SJCRH30 (cell line): ENCODE measurements around the gene KXD1. TPM values are rescaled to one million over a fixed set of nuclear protein-coding genes. Genes with fewer than 3 reads are reported as not detected.
"Not testable (repeated sequence)": the region's sequence is repeated elsewhere in the genome, so short reads cannot be mapped to it uniquely, and the experiment has no call there.

ENCODE experiments used
- DNase-seq, 2 experiments: peaks; one replicate each; pipeline ENCODE4 v3.0.0-alpha.2; 2015 to 2020
- H3K27ac ChIP-seq: fragments of 250-450 bp; sonication (Bioruptor Pico); 2 replicates; pipeline ENCODE4 v1.5.1; 2020; ENCODE audit warnings: mild to moderate bottlenecking, moderate library complexity
- H3K27me3 ChIP-seq: fragments of 250-450 bp; sonication (Bioruptor Pico); 2 replicates; pipeline ENCODE4 v1.5.1; 2020; ENCODE audit warnings: mild to moderate bottlenecking, moderate library complexity
- H3K36me3 ChIP-seq: fragments of 250-450 bp; sonication (Bioruptor Pico); 2 replicates; pipeline ENCODE4 v1.5.1; 2020; ENCODE audit warnings: mild to moderate bottlenecking, moderate library complexity
- H3K4me1 ChIP-seq: fragments of 250-450 bp; sonication (Bioruptor Pico); 2 replicates; pipeline ENCODE4 v1.5.1; 2020; ENCODE audit warnings: mild to moderate bottlenecking, moderate library complexity
- H3K4me3 ChIP-seq: fragments of 250-450 bp; sonication (Bioruptor Pico); 2 replicates; pipeline ENCODE4 v1.5.1; 2020; ENCODE audit warnings: mild to moderate bottlenecking, moderate library complexity
- H3K9me3 ChIP-seq: fragments of 250-450 bp; sonication (Bioruptor Pico); replicated peaks from 2 replicates; pipeline ENCODE4 v1.5.1; 2020; ENCODE audit warnings: mild to moderate bottlenecking, moderate library complexity
- total RNA-seq: library from RNA; depleted of rRNA; stranded (reverse); fragments of >200 nt; shearing (Covaris generic); gene quantifications from 2 replicates; pipeline ENCODE4 v1.2.3, GENCODE V29; 2014

Gene KXD1
- total RNA-seq, 1 experiment from 2014 or later, result 75.8 TPM

GRCh38 chr19:18580311-18580710, 22.6 kb downstream of the KXD1 start:
- Histone ChIP-seq H3K36me3 (peaks cover 13% of the 10 kb centered on the region), H3K4me3 (no peak overlapping the region), H3K27ac (no peak overlapping the region), H3K27me3 (peaks cover 9% of the 10 kb centered on the region; the same call in 1 of the 2 replicates), H3K4me1 (no peaks in the 10 kb centered on the region), H3K9me3 (no peaks in the 10 kb centered on the region)
- DNase-seq, result no peak

GRCh38 chr19:18586306-18586705, 28.6 kb downstream of the KXD1 start:
- DNase-seq, result no peak
- H3K27ac ChIP-seq, result no peak overlapping the region
- H3K36me3 ChIP-seq, result no peaks in the 10 kb centered on the region
- H3K27me3 ChIP-seq, result peaks cover 9% of the 10 kb centered on the region; the same call in 1 of the 2 replicates
- no peak overlapping the region for H3K4me3 ChIP-seq
- H3K4me1 ChIP-seq, result 0 out of 2 replicates have a peak, but pooled peaks cover 3% of the 10 kb centered on the region
- H3K9me3 ChIP-seq, result no peaks in the 10 kb centered on the region

DNA sequence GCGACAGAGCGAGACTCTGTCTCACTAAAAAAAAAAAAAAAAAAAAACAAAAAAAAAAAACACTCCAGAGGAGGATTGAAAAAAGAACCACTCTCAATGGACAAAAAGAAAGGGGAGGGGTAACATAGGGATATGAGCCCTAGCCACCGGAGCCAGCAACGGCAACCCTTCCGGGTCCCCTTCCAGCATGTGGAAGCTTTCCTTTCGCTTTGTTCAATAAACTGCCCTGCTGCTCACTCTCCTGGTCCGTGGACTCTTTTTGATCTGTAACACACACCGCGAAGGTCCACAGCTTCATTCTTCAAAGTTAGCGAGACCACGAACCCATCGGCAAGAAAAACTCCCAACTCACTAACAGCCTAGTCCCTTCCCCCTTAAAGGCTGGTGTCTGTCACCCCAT, 29.9 kb downstream of the KXD1 start:
- no peaks in the 10 kb centered on the region for H3K36me3 ChIP-seq
- H3K4me3 ChIP-seq, result no peak overlapping the region; the same call in 1 of the 2 replicates
- H3K27ac ChIP-seq, result no peak overlapping the region
- H3K9me3 ChIP-seq, result no peaks in the 10 kb centered on the region
- DNase-seq, result no peak
- H3K27me3 ChIP-seq, result peaks cover 8% of the 10 kb centered on the region; the same call in 1 of the 2 replicates
- H3K4me1 ChIP-seq, result 0 out of 2 replicates have a peak, but pooled peaks cover 3% of the 10 kb centered on the region

GRCh38 chr19:18587962-18588610, 30.4 kb downstream of the KXD1 start:
- Histone ChIP-seq H3K27me3 (peaks cover 4% of the 10 kb centered on the region; the same call in 1 of the 2 replicates), H3K27ac (peak overlapping the region; percentile 63), H3K4me3 (peak overlapping the region; percentile 89), H3K4me1 (0 out of 2 replicates have a peak, but pooled peaks cover 3% of the 10 kb centered on the region), H3K9me3 (no peaks in the 10 kb centered on the region), H3K36me3 (no peaks in the 10 kb centered on the region)
- no peak for DNase-seq

DNA sequence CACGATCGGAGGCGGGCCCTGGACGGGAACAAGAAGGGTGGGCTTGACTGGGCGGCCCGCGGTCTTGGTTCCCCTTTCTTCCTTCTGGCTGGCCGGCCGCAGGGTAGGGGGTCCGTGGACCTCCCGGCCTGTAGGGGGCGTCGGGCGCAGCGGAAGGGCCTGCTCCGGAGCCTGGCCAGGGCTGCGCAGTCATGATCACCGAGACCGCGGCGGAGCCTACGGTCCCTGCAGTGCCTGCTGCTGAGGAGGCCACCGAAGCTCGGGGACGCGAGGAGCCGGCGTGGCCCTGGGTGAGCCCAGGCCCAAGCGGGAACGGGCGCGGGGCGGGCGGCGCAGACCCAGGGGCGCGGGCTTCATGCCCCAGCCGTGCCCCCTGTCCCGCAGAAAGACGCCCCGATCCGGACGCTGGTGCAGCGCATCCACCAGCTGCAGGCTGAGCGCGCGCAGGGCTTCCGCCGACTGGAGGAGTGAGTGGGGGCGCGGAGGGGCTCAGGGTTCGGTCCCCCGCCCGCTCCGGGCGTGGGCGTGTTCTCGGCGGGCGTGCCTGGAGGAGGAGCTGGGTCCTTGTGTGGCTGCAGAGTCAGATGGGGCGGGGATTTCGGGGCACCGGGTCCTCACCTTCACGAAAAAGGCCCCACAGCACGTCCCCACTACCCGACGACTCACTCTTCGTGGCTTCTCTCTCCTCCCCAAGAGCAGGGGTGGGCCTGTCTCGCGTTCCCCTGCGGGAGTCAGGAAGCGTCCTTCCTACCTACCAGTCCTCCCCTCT, 31.1 kb downstream of the KXD1 start, which contains the start of gene REX1BD:
Gene REX1BD, plus strand, starts transcription at position 188 of the 769 bp plus-strand sequence. Its CDS starts 4 bp downstream, at position 192.
- H3K36me3 ChIP-seq, result no peaks in the 10 kb centered on the region
- H3K27me3 ChIP-seq, result no peaks in the 10 kb centered on the region
- peak within 1 kb of the TSS; percentile 63 for H3K27ac ChIP-seq
- 0 out of 2 replicates have a peak, but pooled peaks cover 3% of the 10 kb centered on the region for H3K4me1 ChIP-seq
- peak within 1 kb of the TSS; percentile 89 for H3K4me3 ChIP-seq
- H3K9me3 ChIP-seq, result no peaks in the 10 kb centered on the region
- peak; percentile 88 to 90 for DNase-seq

DNA sequence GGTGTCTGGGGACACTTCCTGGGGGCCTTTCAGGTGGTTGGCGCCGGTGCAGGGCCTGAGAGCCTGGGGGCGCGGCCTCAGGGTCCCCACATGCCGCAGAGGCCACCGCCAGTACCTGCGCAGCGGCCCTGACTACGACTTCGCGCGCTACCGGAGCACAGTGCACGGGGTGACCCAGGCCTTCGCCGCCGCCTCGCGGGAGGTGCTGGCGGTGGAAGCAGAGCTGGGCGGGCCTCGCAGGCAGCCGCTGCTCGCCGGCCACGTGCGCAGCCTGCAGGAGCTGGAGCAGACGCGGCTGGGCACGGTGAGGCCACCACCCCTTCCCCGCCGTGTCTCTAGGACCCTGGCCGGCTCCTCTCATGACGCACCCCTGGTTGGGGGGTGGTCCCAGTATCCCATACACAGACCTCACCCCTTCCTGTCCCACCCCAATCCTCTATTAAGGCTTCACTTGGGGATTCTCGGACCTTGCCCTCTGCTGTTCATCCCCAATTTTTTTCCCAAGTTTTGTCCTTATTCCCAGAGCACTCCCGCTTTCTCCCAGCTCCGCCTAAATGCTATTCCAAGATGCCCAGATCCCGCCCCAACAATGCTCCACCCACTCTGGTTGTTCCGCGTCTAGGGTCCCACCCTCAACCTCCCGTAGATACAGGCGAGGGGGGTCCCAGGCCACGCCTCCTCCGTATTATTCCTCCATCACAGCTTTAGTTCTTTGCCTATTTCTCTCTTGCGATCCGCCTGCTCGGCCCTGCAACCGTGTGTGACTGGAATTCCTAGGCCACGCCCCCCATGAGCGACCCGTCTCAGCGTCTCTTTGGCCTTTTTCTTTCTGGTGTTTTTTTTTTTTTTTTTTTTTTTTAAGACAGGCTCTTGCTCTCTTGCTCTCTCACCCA, 32.0 kb downstream of the KXD1 start:
- Histone ChIP-seq H3K4me1 (peaks cover 5% of the 10 kb centered on the region), H3K27me3 (no peaks in the 10 kb centered on the region), H3K4me3 (peak overlapping the region; percentile 89), H3K27ac (peak overlapping the region; percentile 63; the same call in 1 of the 2 replicates), H3K9me3 (no peaks in the 10 kb centered on the region), H3K36me3 (no peaks in the 10 kb centered on the region)
- DNase-seq, result peak; percentile 84 to 86

GRCh38 chr19:18590273-18591272, 32.9 kb downstream of the KXD1 start:
- Histone ChIP-seq H3K4me1 (peaks cover 9% of the 10 kb centered on the region), H3K9me3 (no peaks in the 10 kb centered on the region), H3K4me3 (peak overlapping the region; percentile 89; the same call in 1 of the 2 replicates), H3K36me3 (no peaks in the 10 kb centered on the region), H3K27me3 (0 out of 2 replicates have a peak, but pooled peaks cover 4% of the 10 kb centered on the region), H3K27ac (no peak overlapping the region)
- no peak for DNase-seq

- H3K27ac ChIP-seq, result no peak overlapping the region
- 0 out of 2 replicates have a peak, but pooled peaks cover 4% of the 10 kb centered on the region for H3K27me3 ChIP-seq
- H3K9me3 ChIP-seq, result no peaks in the 10 kb centered on the region
- no peak for DNase-seq
- H3K4me3 ChIP-seq, result no peak overlapping the region
- peaks cover 9% of the 10 kb centered on the region for H3K4me1 ChIP-seq
- H3K36me3 ChIP-seq, result no peaks in the 10 kb centered on the region
These were observed 34.2 kb downstream of the KXD1 start for GRCh38 chr19:18591735-18592385.

- not testable (repeated sequence) for H3K4me3 ChIP-seq, H3K4me1 ChIP-seq, H3K9me3 ChIP-seq, H3K36me3 ChIP-seq, H3K27ac ChIP-seq, DNase-seq, H3K27me3 ChIP-seq
These were observed 35.1 kb downstream of the KXD1 start for GRCh38 chr19:18592732-18593131.

GRCh38 chr19:18593367-18594095, 35.9 kb downstream of the KXD1 start:
- Histone ChIP-seq H3K27me3 (0 out of 2 replicates have a peak, but pooled peaks cover 4% of the 10 kb centered on the region), H3K4me1 (peaks cover 9% of the 10 kb centered on the region), H3K9me3 (no peaks in the 10 kb centered on the region), H3K4me3 (no peak overlapping the region), H3K36me3 (no peaks in the 10 kb centered on the region), H3K27ac (no peak overlapping the region)
- no peak for DNase-seq

DNA sequence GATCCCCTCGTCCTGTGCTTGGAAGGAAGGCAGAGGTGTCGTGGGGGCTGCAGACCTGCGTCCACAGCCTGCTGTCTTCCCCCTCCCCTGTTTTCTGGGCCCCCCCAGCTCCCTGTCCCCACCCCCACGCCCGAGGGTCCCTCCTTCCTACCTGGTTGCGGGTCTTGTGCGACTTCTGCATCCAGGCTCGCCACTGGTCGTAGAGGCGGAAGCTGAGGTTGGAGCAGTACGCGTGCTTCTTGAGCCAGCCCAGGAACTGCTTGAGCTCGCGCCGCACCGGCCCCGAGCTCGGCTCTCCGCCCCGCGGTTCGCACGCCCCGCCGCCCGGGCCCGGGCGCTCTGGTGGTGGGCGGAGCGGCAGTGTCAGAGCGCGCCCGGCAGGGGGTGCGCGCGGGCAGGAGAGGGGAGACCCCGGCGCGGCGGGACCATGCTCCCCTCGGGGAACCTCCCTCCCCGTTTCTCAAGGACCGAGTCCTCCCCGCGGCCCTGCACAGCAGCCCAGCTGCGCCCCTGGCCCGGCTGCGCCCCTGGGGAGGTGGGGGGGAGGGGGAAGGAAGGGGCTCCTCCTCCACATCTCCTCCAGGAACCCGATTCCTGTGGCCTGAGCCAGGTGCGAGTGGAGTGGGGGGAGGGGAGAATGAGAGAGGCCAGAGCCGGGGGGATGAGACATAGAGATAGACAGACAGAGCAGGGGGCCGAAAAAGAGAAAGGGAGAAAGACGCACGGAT, 36.6 kb downstream of the KXD1 start:
- peak; percentile 75 to 83 for DNase-seq
- Histone ChIP-seq H3K27ac (no peak overlapping the region), H3K4me3 (peak overlapping the region; percentile 33; the same call in 1 of the 2 replicates), H3K27me3 (0 out of 2 replicates have a peak, but pooled peaks cover 4% of the 10 kb centered on the region), H3K36me3 (no peaks in the 10 kb centered on the region), H3K4me1 (peaks cover 9% of the 10 kb centered on the region), H3K9me3 (no peaks in the 10 kb centered on the region)
